Endothelial cell of umbilical vein (primary cell): ENCODE measurements around the gene GEN1. TPM values are rescaled to one million over a fixed set of nuclear protein-coding genes. Genes with fewer than 3 reads are reported as not detected.

ENCODE experiments used
- BruUV-seq: library from RNA; stranded (reverse); fragments of 400-500 nt; replicated peaks from 2 replicates; lab custom pipeline; 2021; lab: Mats Ljungman, UMichigan
- CTCF ChIA-PET: fragments of 300-600, 350-600 bp; sonication (Branson Sonifier 250); formaldehyde crosslinking; loops from one replicate; lab custom pipeline; 2021; ENCODE audit warnings: antibody characterized with exemption, inconsistent platforms; lab: Charles Lee
- POLR2A ChIA-PET: fragments of 300-600, 350-600 bp; sonication (Branson Sonifier 250); formaldehyde crosslinking; loops from one replicate; lab custom pipeline; 2021; ENCODE audit warnings: antibody characterized with exemption, inconsistent platforms; lab: Charles Lee
- DNase-seq: peaks from one replicate; pipeline ENCODE4 v3.0.0-alpha.2; 2011; ENCODE audit warnings: low read depth, low spot score
- FAIRE-seq: peaks from 2 replicates; lab custom pipeline; 2011; peaks lifted over from hg19 to GRCh38; lab: Jason Lieb, UNC
- H2AFZ ChIP-seq: 2 replicates; pipeline ENCODE4 v1.6.0; 2012; ENCODE audit warnings: low read depth, low read length, control low read depth, inconsistent platforms
- H3K27ac ChIP-seq: 2 replicates; pipeline ENCODE4 v1.5.1; 2011; ENCODE audit warnings: low read depth, mild to moderate bottlenecking, control low read depth, low read length, moderate library complexity; ENCODE audit not compliant: insufficient read depth
- H3K27me3 ChIP-seq, 2 experiments: 2 replicates each; pipeline versions ENCODE4 v1.6.0 to v1.6.1; 2011; ENCODE audit warnings: low read length in 2 of 2, mixed read lengths in 1 of 2; ENCODE audit not compliant: control insufficient read depth in 2 of 2, insufficient read depth in 2 of 2
- H3K36me3 ChIP-seq, 2 experiments: 2 replicates in 1 of 2; 3 replicates in 1 of 2; pipeline ENCODE4 v1.5.1; 2011; ENCODE audit warnings: low read length in 2 of 2, mild to moderate bottlenecking in 1 of 2, moderate library complexity in 1 of 2; ENCODE audit not compliant: control insufficient read depth in 2 of 2, insufficient read depth in 2 of 2; ENCODE audit errors: extremely low read depth in 1 of 2
- H3K4me1 ChIP-seq: 3 replicates; pipeline ENCODE4 v1.5.1; 2011; ENCODE audit warnings: mild to moderate bottlenecking, low read length; ENCODE audit not compliant: control insufficient read depth, insufficient read depth; ENCODE audit errors: extremely low read depth
- H3K4me2 ChIP-seq: 2 replicates; pipeline ENCODE4 v1.6.1; 2011; ENCODE audit warnings: low read length, control low read depth, mixed read lengths; ENCODE audit not compliant: insufficient read depth
- H3K4me3 ChIP-seq, 3 experiments: fragments of 200-600 bp in 1 of 3; sonication (generic), shearing (Covaris generic) in 1 of 3; replicated peaks in 1 of 3; 2 replicates each; pipeline ENCODE4 v1.5.1; 2011 to 2016; ENCODE audit warnings: control low read depth in 3 of 3, low read length in 3 of 3, mild to moderate bottlenecking in 2 of 3, inconsistent platforms in 1 of 3, low read depth in 1 of 3, moderate library complexity in 1 of 3; ENCODE audit not compliant: insufficient read depth in 1 of 3
- H3K79me2 ChIP-seq: 2 replicates; pipeline ENCODE4 v1.6.0; 2012; ENCODE audit warnings: low read length, inconsistent platforms; ENCODE audit not compliant: control insufficient read depth, insufficient read depth
- H3K9ac ChIP-seq: replicated peaks from 2 replicates; pipeline ENCODE3; 2011; ENCODE audit warnings: low read length, control low read depth; ENCODE audit not compliant: insufficient read depth; ENCODE audit errors: extremely low read depth
- H3K9me1 ChIP-seq: replicated peaks from 3 replicates; pipeline ENCODE4 v1.6.0; 2011; ENCODE audit warnings: mild to moderate bottlenecking, low read length; ENCODE audit not compliant: control insufficient read depth, insufficient read depth; ENCODE audit errors: extremely low read depth
- H3K9me3 ChIP-seq: replicated peaks from 2 replicates; pipeline ENCODE4 v1.5.1; 2012; ENCODE audit warnings: low read length, inconsistent platforms; ENCODE audit not compliant: control insufficient read depth, insufficient read depth
- H4K20me1 ChIP-seq: replicated peaks from 2 replicates; pipeline ENCODE3; 2011; ENCODE audit warnings: mild to moderate bottlenecking, low read length; ENCODE audit not compliant: control insufficient read depth, insufficient read depth; ENCODE audit errors: extremely low read depth
- CTCF ChIP-seq, 2 donors: IDR thresholded peaks; 1 replicate in 1 of 2; 2 replicates in 1 of 2; pipeline ENCODE4 v1.5.1; 2011; ENCODE audit warnings: low read length in 2 of 2, mild to moderate bottlenecking in 2 of 2, moderate library complexity in 2 of 2, control low read depth in 1 of 2, inconsistent platforms in 1 of 2, low read depth in 1 of 2; ENCODE audit not compliant: insufficient read depth in 1 of 2; ENCODE audit errors: extremely low read depth in 1 of 2
- EZH2 ChIP-seq: IDR thresholded peaks from 2 replicates; pipeline ENCODE4 v1.6.1; 2012; ENCODE audit warnings: borderline replicate concordance, low read depth, mild to moderate bottlenecking, moderate library complexity, low read length, inconsistent platforms; ENCODE audit not compliant: severe bottlenecking
- FOS ChIP-seq: IDR thresholded peaks from 2 replicates; pipeline ENCODE4 v1.6.1; 2011; ENCODE audit warnings: mild to moderate bottlenecking, low read length, moderate library complexity, borderline replicate concordance; ENCODE audit not compliant: insufficient read depth
- GATA2 ChIP-seq: IDR thresholded peaks from 2 replicates; pipeline ENCODE4 v1.7.0; 2011; ENCODE audit warnings: low read depth, mild to moderate bottlenecking, moderate library complexity, mixed read lengths, low read length; ENCODE audit not compliant: insufficient read length, insufficient read depth
- JUN ChIP-seq: IDR thresholded peaks from 2 replicates; pipeline ENCODE4 v1.6.1; 2011; ENCODE audit warnings: borderline replicate concordance, low read depth; ENCODE audit not compliant: insufficient read length, insufficient read depth
- MAX ChIP-seq: IDR thresholded peaks from 2 replicates; pipeline ENCODE4 v1.6.1; 2011; ENCODE audit not compliant: insufficient read depth, insufficient read length
- MYC ChIP-seq: IDR thresholded peaks from one replicate; pipeline ENCODE4 v1.6.1; 2011; ENCODE audit warnings: mild to moderate bottlenecking, low read depth, low read length
- POLR2A ChIP-seq: IDR thresholded peaks from 2 replicates; pipeline ENCODE4 v1.6.1; 2012; ENCODE audit warnings: low read depth, mild to moderate bottlenecking, control low read depth, low read length
- POLR2AphosphoS5 ChIP-seq: IDR thresholded peaks from 2 replicates; pipeline ENCODE4 v1.6.1; 2012; ENCODE audit warnings: low read depth, mild to moderate bottlenecking, control low read depth, low read length, moderate library complexity; ENCODE audit not compliant: insufficient read depth
- dilution Hi-C: fragments of 300-500 bp; cut with MboI; formaldehyde crosslinking; loops from one replicate; pipeline ENCODE4 v1.15.0; 2019; ENCODE audit warnings: low sequenced_read_pairs; ENCODE audit not compliant: extremely low pct_ligation_motif_present
- intact Hi-C: fragments of 100-400 bp; cut with micrococcal nuclease; formaldehyde crosslinking; loops from one replicate; pipeline ENCODE4 v1.10.0; 2022
- polyA plus RNA-seq, 4 experiments: library from polyadenylated mRNA; depleted of rRNA in 3 of 4; stranded (reverse) in 3 of 4; unstranded in 1 of 4; fragments of >200 nt; gene quantifications; 2 replicates each; pipeline versions ENCODE4 v1.2.1 to v1.2.3, GENCODE V29; 2011 to 2012; ENCODE audit warnings: missing spikeins in 1 of 4
- total RNA-seq: library from RNA; stranded (reverse); gene quantifications from 2 replicates; pipeline ENCODE4 v1.2.3, GENCODE V29; 2021

GEN1 gene
- total and polyA plus RNA-seq, 2 donors (not counting 3 experiments of a cell fraction or from before 2014, with no cell fraction given), result 8.1 to 29.6 TPM

GRCh38 chr2:17749753-17750438 is 4.0 kb upstream of the GEN1 start:
- no peak overlapping the region for H3K4me2 ChIP-seq
- peaks cover 54% of the 10 kb centered on the region for H3K79me2 ChIP-seq
- H2AFZ ChIP-seq, result no peak overlapping the region
- FAIRE-seq (no peak), DNase-seq (no peak)
- dilution Hi-C loops (no loop called here), intact Hi-C loops (loop anchor here (10.0 kb wide), 3 partner anchors 545 to 1085 kb away; partner anchors contain the start of gene CYRIA)
- no peaks in the 10 kb centered on the region for H3K27me3 ChIP-seq
- H3K4me3 ChIP-seq, result no peak overlapping the region
- no peak overlapping the region for H3K27ac ChIP-seq
- peaks cover 14% of the 10 kb centered on the region for H3K4me1 ChIP-seq
- H3K9me3 ChIP-seq, result no peaks in the 10 kb centered on the region
- H3K36me3 ChIP-seq, result no peaks in the 10 kb centered on the region
- H4K20me1 ChIP-seq, result no peaks in the 10 kb centered on the region
- no peak overlapping the region for H3K9ac ChIP-seq
- ChIA-PET CTCF (interaction anchor here (1.8 to 2.1 kb wide), 2 partner anchors 30 kb away, joined by 5 to 8 read pairs; no protein-coding TSS in a partner anchor), POLR2A (interaction anchor here (0.6 kb wide), 1 partner anchor 1867 kb away, joined by 4 read pairs; no protein-coding TSS in a partner anchor)
- TF ChIP-seq POLR2AphosphoS5 (no peak), EZH2 (no peak), MAX (no peak), CTCF (IDR thresholded peaks at IDR 0.05; ENCODE audit: extremely low read depth in 1 of 2, insufficient read depth in 1 of 2, low read depth in 1 of 2, low read length in 2 of 2) (no peak), FOS (no peak), GATA2 (no peak), MYC (no peak), JUN (no peak), POLR2A (no peak)
- no TSS peak for BruUV-seq
- no peaks in the 10 kb centered on the region for H3K9me1 ChIP-seq
